GM12875 (cell line): ENCODE data around the gene SPAM1.

ENCODE experiments used
- H3K4me3 ChIP-seq: one replicate; pipeline ENCODE4 v1.5.1; 2011; ENCODE audit warnings: low read depth, low read length, control low read depth
- TF ChIP-seq, protein P1 (sequence below): IDR thresholded peaks from 2 replicates; pipeline ENCODE4 v1.5.1; 2011; ENCODE audit warnings: low read depth, mild to moderate bottlenecking, control low read depth, inconsistent platforms, low read length, moderate library complexity, borderline replicate concordance; ENCODE audit not compliant: insufficient read depth

The SPAM1 gene

DNA sequence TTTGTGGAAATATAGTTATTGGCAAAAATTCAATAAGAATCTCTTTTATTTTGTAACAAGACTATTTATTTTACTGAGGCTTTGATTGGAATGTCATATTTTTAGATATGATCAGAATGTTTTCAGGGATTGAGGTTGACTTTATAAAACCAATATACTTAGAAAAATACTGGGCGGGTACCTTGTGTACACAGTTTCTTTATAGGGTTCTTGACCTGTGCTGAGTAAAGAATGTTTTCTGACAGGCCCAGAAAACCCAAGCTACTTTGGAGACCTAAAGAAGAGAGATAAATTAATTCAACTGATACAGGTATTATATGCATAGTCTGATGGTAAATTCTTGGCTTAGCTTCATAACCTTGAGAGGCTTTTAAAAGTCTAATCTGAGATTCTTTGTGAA is 23.9 kb upstream of the SPAM1 start:
- H3K4me3 ChIP-seq: no peak overlapping the region
- TF ChIP-seq, protein P1, sequence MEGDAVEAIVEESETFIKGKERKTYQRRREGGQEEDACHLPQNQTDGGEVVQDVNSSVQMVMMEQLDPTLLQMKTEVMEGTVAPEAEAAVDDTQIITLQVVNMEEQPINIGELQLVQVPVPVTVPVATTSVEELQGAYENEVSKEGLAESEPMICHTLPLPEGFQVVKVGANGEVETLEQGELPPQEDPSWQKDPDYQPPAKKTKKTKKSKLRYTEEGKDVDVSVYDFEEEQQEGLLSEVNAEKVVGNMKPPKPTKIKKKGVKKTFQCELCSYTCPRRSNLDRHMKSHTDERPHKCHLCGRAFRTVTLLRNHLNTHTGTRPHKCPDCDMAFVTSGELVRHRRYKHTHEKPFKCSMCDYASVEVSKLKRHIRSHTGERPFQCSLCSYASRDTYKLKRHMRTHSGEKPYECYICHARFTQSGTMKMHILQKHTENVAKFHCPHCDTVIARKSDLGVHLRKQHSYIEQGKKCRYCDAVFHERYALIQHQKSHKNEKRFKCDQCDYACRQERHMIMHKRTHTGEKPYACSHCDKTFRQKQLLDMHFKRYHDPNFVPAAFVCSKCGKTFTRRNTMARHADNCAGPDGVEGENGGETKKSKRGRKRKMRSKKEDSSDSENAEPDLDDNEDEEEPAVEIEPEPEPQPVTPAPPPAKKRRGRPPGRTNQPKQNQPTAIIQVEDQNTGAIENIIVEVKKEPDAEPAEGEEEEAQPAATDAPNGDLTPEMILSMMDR: no peak

DNA sequence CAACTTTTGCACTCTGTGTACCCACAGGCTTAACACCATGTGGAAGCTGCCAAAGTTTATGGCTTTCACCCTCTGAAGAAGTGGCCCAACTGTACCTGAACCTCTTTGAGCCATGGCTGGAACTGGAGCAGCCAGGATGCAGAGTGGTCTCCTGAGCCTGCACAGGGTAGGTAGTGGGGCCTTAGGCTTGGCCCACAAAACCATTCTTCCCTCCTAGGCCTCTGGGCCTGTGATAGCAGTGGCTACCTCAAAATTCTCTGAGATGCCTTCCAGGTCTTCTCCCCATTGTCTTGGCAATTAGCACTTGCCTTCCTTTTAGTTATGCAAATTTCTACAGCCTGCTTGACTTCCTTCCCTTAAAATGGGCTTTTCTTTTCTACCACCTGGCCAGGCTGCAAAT is 19.3 kb upstream of the SPAM1 start:
- TF ChIP-seq, protein P1: no peak
- H3K4me3 ChIP-seq: no peak overlapping the region

DNA sequence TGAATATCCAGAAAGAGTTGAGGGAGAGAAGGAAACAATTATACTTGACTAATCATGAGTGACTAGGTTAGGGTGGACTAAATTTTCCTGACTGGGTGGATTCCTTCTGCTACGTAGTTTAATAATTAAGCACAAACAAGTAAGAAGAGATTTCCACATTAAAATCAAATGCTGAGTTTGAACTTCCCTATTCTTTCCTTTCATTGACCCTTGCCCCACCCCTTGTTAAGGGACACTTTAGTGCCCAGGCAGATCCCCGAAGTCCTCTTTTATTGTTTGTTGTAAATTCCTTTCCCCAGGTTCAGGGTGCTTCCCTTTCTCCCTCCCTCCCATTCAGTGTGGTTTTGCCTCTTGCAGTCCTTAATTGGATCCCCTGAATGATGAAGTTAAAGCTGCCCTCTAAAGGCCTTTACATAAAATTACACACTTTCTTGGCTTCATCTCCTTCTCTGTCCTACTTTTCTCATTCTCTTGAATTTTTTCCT is 8.8 kb upstream of the SPAM1 start:
- no peak overlapping the region for H3K4me3 ChIP-seq
- TF ChIP-seq, protein P1: peak; percentile 22; the same call in 1 of the 2 replicates

DNA sequence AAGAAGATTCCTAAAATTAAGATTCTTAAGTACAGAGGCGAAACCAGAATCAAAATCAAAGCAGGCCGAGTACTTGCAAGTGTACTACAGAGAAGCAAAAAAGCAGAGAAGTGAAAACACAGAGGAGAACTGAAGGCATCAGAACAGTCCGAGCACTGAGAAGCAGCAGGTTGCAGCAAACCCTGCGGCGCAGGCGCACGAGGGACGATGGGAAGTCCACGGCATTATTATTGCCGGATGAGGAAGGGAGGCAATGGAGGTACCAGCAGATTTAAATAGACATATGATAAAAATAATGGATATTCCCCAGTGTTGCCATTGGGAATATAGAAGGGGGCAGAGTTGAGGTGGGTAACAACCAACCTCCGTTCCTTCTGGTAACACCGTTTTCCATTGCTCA is 7.2 kb upstream of the SPAM1 start:
- H3K4me3 ChIP-seq: no peak overlapping the region
- TF ChIP-seq, protein P1: no peak

DNA sequence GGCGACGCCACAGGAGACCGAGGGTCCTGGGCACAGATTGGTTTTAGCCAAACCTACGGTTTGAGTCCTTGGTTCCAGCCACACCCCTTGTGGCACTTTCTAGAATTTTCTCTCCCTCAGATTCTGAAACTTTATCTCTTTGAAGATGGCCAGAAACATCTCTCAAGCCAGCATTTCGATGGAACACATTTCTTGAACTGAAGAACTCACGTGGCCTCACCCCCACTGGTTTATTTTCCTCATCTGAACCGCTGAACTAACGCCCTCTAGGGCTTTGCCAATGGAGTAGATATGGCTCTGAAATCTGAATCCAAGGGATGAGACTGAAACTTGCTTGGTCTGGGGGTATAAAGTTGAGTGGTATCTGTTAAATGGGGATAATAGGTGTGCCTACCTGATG is 6.7 kb upstream of the SPAM1 start:
- TF ChIP-seq, protein P1: no peak
- no peak overlapping the region for H3K4me3 ChIP-seq

DNA sequence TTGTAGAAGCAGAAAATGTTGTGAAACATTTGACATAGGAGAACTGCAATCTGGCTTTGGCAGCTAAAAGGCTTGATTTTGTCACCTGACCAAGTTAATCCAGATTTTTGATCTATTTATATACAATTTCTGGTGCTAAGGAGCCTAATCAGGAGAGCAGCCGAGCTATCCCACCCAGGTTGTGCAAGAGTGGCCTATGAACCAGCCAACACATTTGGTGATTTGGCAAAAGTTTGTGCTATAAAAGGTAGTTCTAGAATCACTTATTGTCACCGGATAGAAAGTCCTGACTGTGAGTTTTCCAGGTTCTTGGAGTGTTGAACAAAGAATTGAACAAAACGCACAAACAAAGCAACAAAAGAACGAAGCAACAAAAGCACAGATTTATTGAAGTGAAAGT is 1.4 kb upstream of the SPAM1 start:
- no peak overlapping the region for H3K4me3 ChIP-seq
- TF ChIP-seq, protein P1: no peak

DNA sequence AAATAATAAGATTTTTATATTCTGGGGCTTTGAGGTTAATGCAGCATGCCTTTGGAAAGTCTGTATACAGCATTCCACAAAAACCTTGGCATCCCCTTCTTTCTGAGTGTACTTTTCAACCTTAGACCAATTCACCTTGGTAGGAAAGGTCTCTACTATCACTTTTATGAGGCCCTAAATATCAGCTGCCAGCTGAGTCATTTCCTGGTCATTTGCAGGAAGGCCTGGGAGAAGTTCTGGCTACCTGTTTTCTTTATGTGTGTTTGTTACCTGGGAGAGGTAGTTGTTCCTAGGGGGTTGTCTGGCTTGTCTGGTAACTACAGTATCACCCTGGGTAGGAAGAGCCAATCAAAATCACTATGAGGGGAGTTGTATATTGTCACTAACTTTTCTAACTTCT is 4.1 kb downstream of the SPAM1 start:
- H3K4me3 ChIP-seq: no peak overlapping the region
- TF ChIP-seq, protein P1: no peak
